ENCODE results near the gene TBKBP1.

DNA sequence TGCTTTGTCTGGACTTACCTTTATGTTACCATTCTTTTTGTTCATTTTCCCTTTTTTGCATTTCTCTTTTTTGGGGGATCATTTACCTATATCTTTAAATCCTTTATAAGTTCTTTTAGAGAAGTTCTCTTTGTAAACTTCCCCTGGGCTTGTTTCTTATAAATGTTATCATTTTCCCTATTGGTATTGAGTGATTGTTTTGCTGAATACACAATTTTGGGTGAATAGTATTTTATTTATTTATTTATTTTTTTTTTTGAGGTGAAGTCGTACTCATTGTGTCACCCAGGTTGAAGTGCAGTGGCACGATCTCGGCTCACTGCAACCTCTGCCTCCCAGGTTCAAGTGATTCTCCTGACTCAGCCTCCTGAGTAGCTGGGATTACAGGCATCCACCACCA, 57.5 kb downstream of the TBKBP1 start:
- TF ChIP-seq, protein P1, sequence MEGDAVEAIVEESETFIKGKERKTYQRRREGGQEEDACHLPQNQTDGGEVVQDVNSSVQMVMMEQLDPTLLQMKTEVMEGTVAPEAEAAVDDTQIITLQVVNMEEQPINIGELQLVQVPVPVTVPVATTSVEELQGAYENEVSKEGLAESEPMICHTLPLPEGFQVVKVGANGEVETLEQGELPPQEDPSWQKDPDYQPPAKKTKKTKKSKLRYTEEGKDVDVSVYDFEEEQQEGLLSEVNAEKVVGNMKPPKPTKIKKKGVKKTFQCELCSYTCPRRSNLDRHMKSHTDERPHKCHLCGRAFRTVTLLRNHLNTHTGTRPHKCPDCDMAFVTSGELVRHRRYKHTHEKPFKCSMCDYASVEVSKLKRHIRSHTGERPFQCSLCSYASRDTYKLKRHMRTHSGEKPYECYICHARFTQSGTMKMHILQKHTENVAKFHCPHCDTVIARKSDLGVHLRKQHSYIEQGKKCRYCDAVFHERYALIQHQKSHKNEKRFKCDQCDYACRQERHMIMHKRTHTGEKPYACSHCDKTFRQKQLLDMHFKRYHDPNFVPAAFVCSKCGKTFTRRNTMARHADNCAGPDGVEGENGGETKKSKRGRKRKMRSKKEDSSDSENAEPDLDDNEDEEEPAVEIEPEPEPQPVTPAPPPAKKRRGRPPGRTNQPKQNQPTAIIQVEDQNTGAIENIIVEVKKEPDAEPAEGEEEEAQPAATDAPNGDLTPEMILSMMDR (conservative IDR thresholded peaks at IDR 0.05 in 1 of 2, IDR thresholded peaks at IDR 0.05 in 1 of 2; ENCODE audit: extremely low read depth in 1 of 2, insufficient read depth in 1 of 2, low read depth in 1 of 2, low read length in 2 of 2), result no peak
- TF ChIP-seq EZH2 (IDR thresholded peaks at IDR 0.05; ENCODE audit: borderline replicate concordance, low read length), result no peak
